KMS-11 (cell line): Measurements from ENCODE around the gene FBXO17.

Experiments
- H2AFZ ChIP-seq: fragments of 200-600 bp; sonication (generic); 2 replicates; pipeline ENCODE4 v1.6.1; 2016; ENCODE audit warnings: antibody characterized with exemption, mixed run types, low read depth
- H3K27ac ChIP-seq: fragments of 200-600 bp; sonication (generic); 2 replicates; pipeline ENCODE4 v1.6.1; 2016; ENCODE audit warnings: mild to moderate bottlenecking, mixed run types
- H3K27me3 ChIP-seq: fragments of 200-600 bp; sonication (generic); 2 replicates; pipeline ENCODE4 v1.6.1; 2017; ENCODE audit warnings: mild to moderate bottlenecking, low read depth, mixed run types, moderate library complexity; ENCODE audit not compliant: insufficient read depth
- H3K36me3 ChIP-seq: fragments of 200-600 bp; sonication (generic); 2 replicates; pipeline ENCODE4 v1.6.1; 2017; ENCODE audit warnings: mild to moderate bottlenecking, mixed run types; ENCODE audit not compliant: insufficient read depth
- H3K4me1 ChIP-seq: fragments of 200-600 bp; sonication (generic); 2 replicates; pipeline ENCODE4 v1.6.1; 2016; ENCODE audit warnings: mild to moderate bottlenecking, low read depth, mixed run types; ENCODE audit not compliant: poor library complexity, severe bottlenecking
- H3K4me2 ChIP-seq: fragments of 200-600 bp; sonication (generic); 2 replicates; pipeline ENCODE4 v1.7.0; 2016; ENCODE audit warnings: mild to moderate bottlenecking, mixed run types
- H3K4me3 ChIP-seq: fragments of 200-600 bp; sonication (generic); IDR thresholded peaks from 2 replicates; pipeline ENCODE4 v1.6.1; 2017; ENCODE audit warnings: low read depth, low read length, mixed read lengths; ENCODE audit not compliant: insufficient read depth
- H3K79me2 ChIP-seq: fragments of 200-600 bp; sonication (generic); 2 replicates; pipeline ENCODE4 v1.6.1; 2016; ENCODE audit warnings: low read depth, mixed run types; ENCODE audit not compliant: insufficient read depth
- H3K9ac ChIP-seq: fragments of 200-600 bp; sonication (generic); 2 replicates; pipeline ENCODE4 v1.6.1; 2016; ENCODE audit warnings: mild to moderate bottlenecking, mixed run types
- H4K20me1 ChIP-seq: fragments of 200-600 bp; sonication (generic); 2 replicates; pipeline ENCODE4 v1.6.1; 2016; ENCODE audit warnings: mild to moderate bottlenecking, mixed run types; ENCODE audit not compliant: insufficient read depth
- CTCF ChIP-seq: fragments of 200-600 bp; sonication (generic); conservative IDR thresholded peaks from 2 replicates; pipeline ENCODE4 v1.6.1; 2017; ENCODE audit warnings: low read depth, mild to moderate bottlenecking, antibody characterized with exemption, low read length, moderate library complexity, mixed read lengths

The FBXO17 gene

DNA sequence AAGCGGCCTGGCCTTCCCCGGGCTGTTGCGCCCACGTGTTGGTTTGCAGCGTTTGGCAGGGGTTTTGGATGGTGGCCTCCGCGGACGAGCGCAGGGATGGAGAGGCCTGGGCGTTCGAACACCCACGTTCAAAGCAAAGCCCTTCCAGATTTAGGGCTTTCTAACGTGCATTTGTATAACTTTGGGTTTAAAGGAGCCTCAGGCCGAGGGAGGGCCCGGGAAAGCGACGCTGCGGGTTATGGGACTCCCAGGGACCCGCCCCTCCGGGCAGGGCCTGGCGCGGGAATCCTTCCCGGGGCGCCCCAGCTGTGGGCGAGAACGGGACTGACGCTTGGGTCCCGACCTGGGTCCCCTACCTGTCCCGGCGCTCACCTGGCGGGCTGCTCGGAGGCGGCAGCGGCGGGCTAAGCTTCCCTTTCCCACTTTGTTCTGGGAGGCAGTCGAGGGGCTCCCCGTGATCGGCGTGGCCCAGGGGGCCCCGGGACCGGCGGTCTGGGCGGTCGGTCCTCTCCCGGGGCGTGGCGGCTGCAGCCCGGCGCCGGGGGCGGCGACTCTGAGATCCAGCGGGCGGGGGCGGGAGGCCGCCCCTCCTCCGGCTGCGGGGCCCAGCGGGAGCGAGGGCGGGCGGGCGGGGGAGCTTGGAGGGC, at the start of gene FBXO17:
Gene FBXO17 (minus strand): TSS at position 529 of the 647 bp plus-strand sequence. CDS start 25,423 bp downstream, outside the sequence.
- H3K36me3 ChIP-seq = no peaks in the 10 kb centered on the region
- no peak within 1 kb of the TSS for H2AFZ ChIP-seq
- H4K20me1 ChIP-seq = no peaks in the 10 kb centered on the region
- H3K4me3 ChIP-seq = no peak within 1 kb of the TSS
- TF ChIP-seq CTCF = no peak
- no peaks in the 10 kb centered on the region for H3K27me3 ChIP-seq
- H3K9ac ChIP-seq = no peak within 1 kb of the TSS
- H3K79me2 ChIP-seq = no peaks in the 10 kb centered on the region
- no peak within 1 kb of the TSS for H3K4me2 ChIP-seq
- peaks cover 23% of the 10 kb centered on the region for H3K4me1 ChIP-seq
- H3K27ac ChIP-seq = no peak within 1 kb of the TSS

DNA sequence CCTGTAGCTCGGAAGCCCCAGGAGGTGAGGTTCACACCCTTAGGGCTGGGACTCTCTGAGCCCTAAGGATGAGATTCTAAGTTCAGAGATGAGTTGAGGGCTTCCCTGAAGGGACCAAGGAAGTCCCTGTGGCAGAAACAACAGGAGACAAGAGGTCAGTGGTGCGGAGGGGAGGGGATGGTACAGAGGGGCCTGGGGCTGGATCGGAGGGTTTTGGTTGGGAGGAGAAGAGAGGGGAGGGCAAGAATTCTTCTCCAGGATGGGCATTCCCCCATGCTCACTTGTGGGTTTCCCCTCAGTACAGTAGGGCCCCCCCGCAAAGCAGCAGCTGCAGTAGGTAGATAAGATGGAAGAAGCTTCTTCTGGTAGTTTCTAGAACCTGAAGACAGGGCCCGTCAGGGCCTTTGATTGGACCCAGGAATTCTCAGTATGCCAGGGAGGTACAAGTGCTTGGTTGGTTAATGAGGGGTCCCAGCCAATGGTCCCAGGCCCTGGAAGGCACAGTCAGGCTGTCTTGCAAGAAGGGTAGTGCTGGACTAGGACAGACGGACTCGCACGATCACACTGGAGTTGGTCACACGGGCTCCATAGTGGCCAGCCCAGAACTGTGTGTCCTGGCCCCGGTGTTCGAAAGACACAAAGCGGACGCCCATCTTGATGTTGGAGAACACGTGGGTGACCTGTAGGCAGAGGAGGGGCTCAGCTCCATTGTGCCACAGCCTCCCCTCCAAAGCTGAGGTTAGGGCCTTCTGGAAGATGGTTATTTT, 49.5 kb upstream of the FBXO17 start:
- Histone ChIP-seq H3K9ac (no peak overlapping the region), H4K20me1 (no peaks in the 10 kb centered on the region), H3K4me3 (no peak overlapping the region), H3K4me1 (peaks cover under 1% of the 10 kb centered on the region), H3K27ac (no peak overlapping the region), H3K27me3 (peaks cover 4% of the 10 kb centered on the region; the same call in 1 of the 2 replicates), H2AFZ (no peak overlapping the region), H3K4me2 (no peak overlapping the region), H3K36me3 (no peaks in the 10 kb centered on the region), H3K79me2 (no peaks in the 10 kb centered on the region)
- no peak for TF ChIP-seq CTCF

DNA sequence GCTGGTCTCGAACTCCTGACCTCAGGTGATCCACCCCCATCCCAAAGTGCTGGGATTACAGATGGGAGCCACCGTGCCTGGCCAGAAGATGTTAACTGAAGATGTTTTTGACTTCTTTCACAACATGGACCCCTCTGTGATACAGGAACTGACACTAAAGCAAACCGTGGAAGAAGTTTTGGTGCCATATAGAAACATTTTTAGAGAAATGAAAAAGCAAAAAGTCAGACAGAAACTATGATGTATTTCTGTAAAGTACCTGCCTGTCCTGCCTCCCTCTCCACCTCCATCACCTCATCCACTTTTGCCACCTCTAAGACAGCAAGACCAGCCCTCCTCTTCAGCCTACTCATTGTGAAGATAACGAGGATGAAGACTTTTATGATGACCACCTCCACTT, 45.5 kb upstream of the FBXO17 start:
- H4K20me1 ChIP-seq = no peaks in the 10 kb centered on the region
- no peaks in the 10 kb centered on the region for H3K4me1 ChIP-seq

GRCh38 chr19:39017646-39018045, 42.1 kb upstream of the FBXO17 start:
- Histone ChIP-seq H3K4me1 (peaks cover 4% of the 10 kb centered on the region), H4K20me1 (no peaks in the 10 kb centered on the region), H3K4me3 (no peak overlapping the region), H3K79me2 (no peaks in the 10 kb centered on the region), H3K36me3 (no peaks in the 10 kb centered on the region), H3K4me2 (no peak overlapping the region), H3K27ac (no peak overlapping the region), H3K27me3 (no peaks in the 10 kb centered on the region), H3K9ac (no peak overlapping the region), H2AFZ (no peak overlapping the region)
- no peak for TF ChIP-seq CTCF

More for the DNA sequence above, 45.5 kb upstream of the FBXO17 start:
- no peaks in the 10 kb centered on the region for H3K36me3 ChIP-seq
- H3K4me2 ChIP-seq = no peak overlapping the region
- peaks cover 4% of the 10 kb centered on the region; the same call in 1 of the 2 replicates for H3K27me3 ChIP-seq
- H3K9ac ChIP-seq = no peak overlapping the region
- H3K27ac ChIP-seq = no peak overlapping the region
- no peaks in the 10 kb centered on the region for H3K79me2 ChIP-seq
- no peak overlapping the region for H2AFZ ChIP-seq
- TF ChIP-seq CTCF = no peak
- no peak overlapping the region for H3K4me3 ChIP-seq
